Uterus (tissue), 4 donors: ENCODE measurements around the gene SCTR. TPM values are rescaled to one million over a fixed set of nuclear protein-coding genes. Genes with fewer than 3 reads are reported as not detected.

ENCODE experiments used
- DNase-seq, 2 donors: peaks; one replicate each; pipeline ENCODE4 v3.0.0-alpha.2; 2019 to 2020
- H3K27ac ChIP-seq, 2 donors: fragments of 200-600 bp; sonication (generic); 1 replicate in 1 of 2; 2 replicates in 1 of 2; pipeline ENCODE4 v1.5.1; 2016 to 2018
- H3K27me3 ChIP-seq, 2 donors: fragments of 200-600 bp; sonication (generic); one replicate each; pipeline ENCODE4 v1.5.1; 2018 to 2019; ENCODE audit warnings: control low read depth in 1 of 2
- H3K36me3 ChIP-seq, 2 donors: fragments of 200-600 bp; sonication (generic); one replicate each; pipeline ENCODE4 v1.5.1; 2019; ENCODE audit warnings: control low read depth in 1 of 2
- H3K4me1 ChIP-seq, 2 donors: fragments of 200-600 bp; sonication (generic); one replicate each; pipeline ENCODE4 v1.5.1; 2018 to 2019; ENCODE audit warnings: control low read depth in 1 of 2
- H3K4me3 ChIP-seq, 2 donors: fragments of 200-600 bp; sonication (generic); 1 replicate in 1 of 2; 2 replicates in 1 of 2; pipeline ENCODE4 v1.5.1; 2018 to 2019; ENCODE audit warnings: mild to moderate bottlenecking in 1 of 2
- H3K9me3 ChIP-seq, 2 donors: fragments of 200-600 bp; sonication (generic); one replicate each; pipeline ENCODE4 v1.5.1; 2019; ENCODE audit warnings: control low read depth in 1 of 2
- CTCF ChIP-seq, 4 experiments: fragments of 200-600 bp in 2 of 4; fragments of 450-650 bp in 2 of 4; sonication (generic) in 2 of 4; IDR thresholded peaks; one replicate each; pipeline ENCODE4 v1.5.1; 2016 to 2019; ENCODE audit warnings: antibody characterized with exemption in 4 of 4, mild to moderate bottlenecking in 2 of 4, moderate library complexity in 1 of 4
- POLR2A ChIP-seq, 2 donors: fragments of 450-650 bp; IDR thresholded peaks; one replicate each; pipeline ENCODE4 v1.6.1; 2016; ENCODE audit warnings: antibody characterized with exemption in 2 of 2, mild to moderate bottlenecking in 1 of 2, moderate library complexity in 1 of 2
- intact Hi-C: fragments of 100-400 bp; cut with DNase I; formaldehyde crosslinking; loops from one replicate; pipeline ENCODE4 v1.15.1; 2023; ENCODE audit warnings: low total_unique reads
- total RNA-seq, 4 donors: library from RNA; depleted of rRNA in 3 of 4; stranded (reverse); fragments of >200 nt in 3 of 4; gene quantifications; one replicate each; pipeline versions ENCODE4 v1.1.0 to v1.2.4, GENCODE V29; 2014 to 2023
- donor health status: DM: yes; HTN: yes; CAD: no.

The SCTR gene
- total RNA-seq, 4 donors from 2014 or later: not detected

- intact Hi-C loops: no loop called here
- H3K27ac ChIP-seq: no peak overlapping the region
- H3K9me3 ChIP-seq: no peaks in the 10 kb centered on the region
- DNase-seq: no peak
- H3K27me3 ChIP-seq: no peaks in the 10 kb centered on the region
- H3K4me1 ChIP-seq: no peaks in the 10 kb centered on the region
- no peak overlapping the region for H3K4me3 ChIP-seq
- H3K36me3 ChIP-seq: no peaks in the 10 kb centered on the region
- TF ChIP-seq POLR2A (IDR thresholded peaks at IDR 0.05) (no peak), CTCF (IDR thresholded peaks at IDR 0.05) (no peak)
These were observed 61.1 kb downstream of the SCTR start for GRCh38 chr2:119463136-119463535.

- no peak for TF ChIP-seq CTCF (IDR thresholded peaks at IDR 0.05)
- TF ChIP-seq POLR2A (IDR thresholded peaks at IDR 0.05): no peak
- no peak for DNase-seq
- H3K36me3 ChIP-seq: no peaks in the 10 kb centered on the region
- no peak overlapping the region for H3K4me3 ChIP-seq
- no peaks in the 10 kb centered on the region for H3K4me1 ChIP-seq
- no peak overlapping the region for H3K27ac ChIP-seq
- no peaks in the 10 kb centered on the region for H3K9me3 ChIP-seq
- intact Hi-C loops: no loop called here
- H3K27me3 ChIP-seq: no peaks in the 10 kb centered on the region
These were observed 61.7 kb downstream of the SCTR start for GRCh38 chr2:119462574-119462973.

- Histone ChIP-seq H3K27ac (no peak overlapping the region), H3K36me3 (no peaks in the 10 kb centered on the region), H3K4me1 (no peaks in the 10 kb centered on the region), H3K9me3 (no peaks in the 10 kb centered on the region), H3K27me3 (no peaks in the 10 kb centered on the region), H3K4me3 (no peak overlapping the region)
- no peak for DNase-seq
- intact Hi-C loops: no loop called here
- no peak for TF ChIP-seq POLR2A (IDR thresholded peaks at IDR 0.05)
- TF ChIP-seq CTCF (IDR thresholded peaks at IDR 0.05): no peak
These were observed 62.5 kb downstream of the SCTR start for GRCh38 chr2:119461811-119462210.

GRCh38 chr2:119460076-119460475, 64.2 kb downstream of the SCTR start:
- no peak overlapping the region for H3K4me3 ChIP-seq
- no peaks in the 10 kb centered on the region for H3K9me3 ChIP-seq
- intact Hi-C loops: no loop called here
- H3K36me3 ChIP-seq: no peaks in the 10 kb centered on the region
- H3K27ac ChIP-seq: no peak overlapping the region
- no peak for TF ChIP-seq POLR2A (IDR thresholded peaks at IDR 0.05)
- TF ChIP-seq CTCF (IDR thresholded peaks at IDR 0.05): no peak
- no peaks in the 10 kb centered on the region for H3K27me3 ChIP-seq
- DNase-seq: no peak
- H3K4me1 ChIP-seq: no peaks in the 10 kb centered on the region

GRCh38 chr2:119455066-119455718, 69.1 kb downstream of the SCTR start:
- H3K27me3 ChIP-seq: no peaks in the 10 kb centered on the region
- intact Hi-C loops: no loop called here
- no peaks in the 10 kb centered on the region for H3K9me3 ChIP-seq
- no peaks in the 10 kb centered on the region for H3K4me1 ChIP-seq
- H3K27ac ChIP-seq: no peak overlapping the region
- TF ChIP-seq POLR2A (IDR thresholded peaks at IDR 0.05) (no peak), CTCF (IDR thresholded peaks at IDR 0.05) (no peak)
- H3K36me3 ChIP-seq: no peaks in the 10 kb centered on the region
- DNase-seq: no peak
- no peak overlapping the region for H3K4me3 ChIP-seq
